Cerebellar cortex (tissue), 1 donor: ENCODE measurements around the gene PI4K2A.
"Not testable (repeated sequence)": the region's sequence is repeated elsewhere in the genome, so short reads cannot be mapped to it uniquely, and the experiment has no call there.

Experiments
- DNase-seq: peaks from one replicate; pipeline ENCODE4 v3.0.0-alpha.2; 2015; ENCODE audit warnings: low spot score

PI4K2A gene

DNA sequence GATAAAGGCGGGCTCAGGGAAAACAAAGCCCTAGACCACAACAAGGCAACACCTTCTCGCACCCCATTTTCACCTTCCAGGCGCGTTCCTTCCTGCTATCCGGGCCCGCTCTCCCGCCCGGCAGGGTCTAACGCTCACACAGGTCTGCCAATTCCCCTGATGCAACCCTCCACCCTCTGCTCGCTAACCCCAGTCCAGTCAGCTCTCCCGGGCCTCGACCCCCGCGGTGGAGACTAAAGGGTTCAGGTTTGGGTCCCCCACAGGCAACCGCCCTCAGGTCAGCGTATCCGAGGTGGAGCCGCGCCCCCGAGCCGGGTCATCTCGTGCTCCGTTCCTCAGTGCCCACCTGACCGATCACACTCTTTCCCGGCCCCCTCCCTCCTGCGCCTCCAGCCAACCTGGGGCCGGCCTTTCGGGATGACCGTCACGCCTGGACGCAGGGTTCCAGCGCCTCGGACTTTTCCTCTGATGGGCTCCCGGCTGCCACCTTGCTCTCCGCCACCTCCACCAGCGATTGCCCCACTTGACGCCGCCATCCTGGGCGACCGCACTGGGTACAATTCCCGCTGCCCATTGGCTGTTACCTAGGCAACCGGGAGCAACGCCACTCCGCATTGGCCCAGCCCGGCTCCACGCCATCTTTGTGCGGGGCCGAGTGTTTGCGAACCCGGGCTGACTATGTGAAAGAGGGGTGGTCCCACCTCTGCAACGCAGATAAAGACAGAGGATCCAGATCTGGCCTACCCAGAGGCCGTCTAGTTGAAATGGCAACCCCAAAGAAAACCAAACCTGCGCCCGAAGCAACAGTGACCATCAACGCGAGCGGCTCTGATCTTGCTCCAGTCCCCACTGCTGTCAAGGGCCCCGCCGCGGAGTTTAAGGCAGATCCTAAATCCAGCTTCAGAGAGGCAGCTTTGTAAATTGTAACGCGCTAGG lies 7.3 kb upstream of the PI4K2A start, which contains the start of gene MORN4:
TSS of gene MORN4 (minus strand) at position 552 of the 936 bp plus-strand sequence. CDS start 13,847 bp downstream, outside the sequence.
- peak; percentile 95 for DNase-seq

DNA sequence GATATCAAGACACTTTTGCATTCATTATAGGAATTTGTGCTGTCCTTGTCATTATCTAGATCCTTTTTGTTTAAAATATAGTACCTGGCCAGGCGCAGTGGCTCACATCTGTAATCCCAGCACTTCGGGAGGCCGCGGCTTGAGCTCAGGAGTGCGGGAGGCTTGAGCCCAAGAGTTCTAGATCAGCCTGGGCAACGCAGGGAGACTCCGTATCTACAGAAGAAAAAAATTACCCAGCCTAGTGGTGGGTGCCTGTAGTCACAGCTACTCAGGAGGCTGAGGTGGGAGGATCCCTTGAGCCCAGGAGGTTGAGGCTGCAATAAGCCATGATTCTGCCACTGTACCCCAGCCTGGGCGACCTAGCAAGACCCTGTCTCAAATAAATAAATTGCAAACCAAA lies 6.5 kb upstream of the PI4K2A start:
- no peak for DNase-seq

DNA sequence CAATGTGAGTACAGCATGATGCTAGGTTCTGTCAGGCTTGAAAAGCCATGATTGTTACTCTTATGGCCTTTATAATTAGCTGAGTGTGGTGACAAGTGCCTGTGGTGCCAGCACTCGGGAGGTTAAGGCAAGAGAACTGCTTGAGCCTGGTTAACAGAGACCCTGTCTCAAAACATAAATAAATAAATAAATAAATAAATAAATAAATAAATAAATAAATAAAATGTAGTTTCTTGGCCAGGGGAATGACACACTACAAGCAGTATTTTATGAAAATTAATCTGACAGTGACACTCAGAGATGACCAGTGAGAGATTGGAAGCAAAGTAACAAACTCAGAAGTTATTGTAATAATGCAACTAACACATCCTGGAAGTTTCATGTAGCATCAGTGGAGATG lies 4.9 kb upstream of the PI4K2A start:
- DNase-seq: no peak

DNA sequence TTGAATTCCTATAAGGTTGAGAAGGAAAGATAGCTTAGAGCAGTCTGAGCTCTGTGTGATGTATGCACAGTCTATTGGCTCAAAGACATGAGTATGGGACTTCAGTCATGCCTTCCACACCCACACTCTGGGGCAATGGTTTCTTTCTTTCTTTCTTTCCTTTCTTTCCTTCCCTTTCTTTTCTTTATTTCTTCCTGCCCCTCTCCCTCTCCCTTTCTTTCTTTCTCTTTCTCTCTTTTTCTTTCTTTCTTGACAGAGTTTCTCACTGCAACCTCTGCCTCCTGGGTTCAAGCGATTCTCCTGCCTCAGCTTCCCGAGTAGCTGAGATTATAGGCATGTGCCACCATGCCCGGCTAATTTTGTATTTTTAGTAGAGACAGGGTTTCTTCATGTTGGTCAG lies 1.4 kb upstream of the PI4K2A start:
- peak; percentile 15 for DNase-seq

DNA sequence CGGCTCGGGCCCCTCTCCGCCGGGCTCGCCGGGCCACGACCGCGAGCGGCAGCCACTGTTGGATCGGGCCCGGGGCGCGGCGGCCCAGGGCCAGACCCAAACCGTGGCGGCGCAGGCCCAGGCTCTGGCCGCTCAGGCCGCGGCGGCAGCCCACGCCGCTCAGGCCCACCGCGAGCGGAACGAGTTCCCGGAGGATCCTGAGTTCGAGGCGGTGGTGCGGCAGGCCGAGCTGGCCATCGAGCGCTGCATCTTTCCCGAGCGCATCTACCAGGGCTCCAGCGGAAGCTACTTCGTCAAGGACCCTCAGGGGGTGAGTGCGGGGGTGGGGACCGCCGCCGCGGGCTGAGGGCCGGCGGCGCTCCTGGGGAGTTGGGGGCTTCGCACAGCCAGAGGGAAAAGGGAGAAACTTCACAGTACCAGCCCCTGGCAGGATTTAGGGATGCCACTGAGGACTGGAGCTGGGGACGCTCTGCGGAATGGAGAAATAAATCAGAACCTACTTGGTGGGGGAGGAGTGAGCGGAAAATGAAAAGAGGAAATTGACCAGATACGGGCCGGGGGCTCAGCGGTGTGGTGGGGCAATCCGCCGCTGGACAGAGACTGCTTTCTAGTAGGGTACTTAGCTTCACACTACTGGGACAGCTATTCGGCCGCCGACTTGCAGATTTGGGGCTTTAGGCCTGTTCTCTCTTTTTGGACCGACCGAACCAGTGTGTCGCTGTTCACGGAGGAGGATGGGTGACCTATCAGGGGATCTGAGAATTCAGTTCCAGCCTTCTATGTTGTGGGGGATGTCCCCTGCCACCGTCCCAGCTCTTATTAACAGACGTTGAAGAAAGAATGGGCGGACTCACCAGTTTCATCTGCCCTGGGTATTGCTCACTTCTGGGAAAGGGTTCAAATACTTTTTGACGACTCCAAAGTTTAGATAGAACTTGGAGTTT lies 669 bp downstream of the PI4K2A start:
- no peak for DNase-seq

DNA sequence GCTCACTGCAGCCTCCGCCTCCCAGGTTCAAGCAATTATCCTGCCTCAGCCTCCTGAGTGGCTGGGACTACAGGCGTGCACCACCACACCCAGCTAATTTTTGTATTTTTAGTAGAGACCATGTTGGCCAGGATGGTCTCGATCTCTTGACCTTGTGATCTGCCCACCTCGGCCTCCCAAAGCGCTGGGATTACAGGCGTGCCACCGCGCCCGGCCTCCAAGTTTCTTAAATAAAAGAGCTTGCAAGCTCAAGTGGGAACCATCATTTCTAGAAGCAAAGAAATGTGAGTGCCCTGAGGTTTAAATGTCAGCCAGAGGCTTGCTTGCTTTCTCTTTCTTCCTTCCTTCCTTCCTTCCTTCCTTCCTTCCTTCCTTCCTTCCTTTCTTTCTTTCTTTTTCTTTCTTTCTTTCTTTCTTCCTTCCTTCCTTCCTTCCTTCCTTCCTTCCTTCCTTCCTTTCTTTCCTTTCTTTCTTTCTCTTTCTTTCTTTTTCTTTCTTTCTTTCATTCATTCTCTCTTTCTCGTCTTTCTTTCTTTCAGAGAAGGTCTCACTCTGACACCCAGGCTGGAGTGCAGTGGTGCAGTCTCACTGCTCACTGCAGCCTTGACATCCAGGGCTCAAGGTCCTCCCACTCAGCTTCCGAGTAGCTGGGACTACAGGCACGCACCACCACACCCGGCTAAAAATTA lies 2.1 kb downstream of the PI4K2A start:
- not testable (repeated sequence) for DNase-seq

DNA sequence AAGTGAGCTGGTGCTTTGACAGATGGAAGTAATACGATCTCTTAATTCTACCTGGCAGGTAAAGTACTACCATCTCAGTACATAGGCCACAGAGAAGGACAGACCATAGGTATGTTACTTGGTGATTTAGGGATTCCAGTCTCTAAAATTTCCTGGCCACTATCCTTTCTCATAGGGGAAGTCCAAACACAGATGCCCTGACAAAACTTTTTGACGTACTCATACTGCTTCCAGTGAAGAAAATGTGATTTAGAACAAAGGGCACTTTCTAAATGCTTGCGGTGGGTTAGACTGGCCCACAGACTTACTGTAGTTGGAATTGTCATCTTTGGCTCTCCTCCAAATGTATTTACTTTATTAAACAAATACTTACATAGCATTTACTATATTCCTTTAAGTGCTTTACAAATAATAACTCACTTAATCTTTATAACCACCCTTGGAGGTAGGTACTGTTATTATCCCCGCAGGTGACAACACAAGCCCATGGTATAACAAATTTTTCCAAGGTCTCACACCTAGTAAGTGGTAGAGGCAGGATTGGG lies 3.0 kb downstream of the PI4K2A start:
- no peak for DNase-seq

DNA sequence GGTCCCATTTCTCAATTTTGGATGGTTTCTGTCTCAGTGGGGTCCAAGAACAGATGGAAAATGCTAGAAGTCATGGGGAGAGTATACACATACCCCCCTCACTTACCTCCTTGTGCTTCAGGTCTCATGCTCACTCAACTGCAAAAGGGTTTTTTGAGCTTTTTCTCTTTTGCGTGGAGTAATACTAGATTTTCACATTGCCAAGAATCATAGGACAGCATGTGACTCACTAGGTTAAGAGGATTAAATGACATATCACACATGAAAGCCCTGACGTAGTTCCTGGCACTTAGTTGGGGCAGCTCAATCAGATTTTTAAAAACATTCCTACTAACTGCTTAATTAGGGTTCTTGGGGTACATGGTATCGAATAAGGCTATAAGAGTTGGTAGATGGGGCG lies 4.5 kb downstream of the PI4K2A start:
- no peak for DNase-seq

DNA sequence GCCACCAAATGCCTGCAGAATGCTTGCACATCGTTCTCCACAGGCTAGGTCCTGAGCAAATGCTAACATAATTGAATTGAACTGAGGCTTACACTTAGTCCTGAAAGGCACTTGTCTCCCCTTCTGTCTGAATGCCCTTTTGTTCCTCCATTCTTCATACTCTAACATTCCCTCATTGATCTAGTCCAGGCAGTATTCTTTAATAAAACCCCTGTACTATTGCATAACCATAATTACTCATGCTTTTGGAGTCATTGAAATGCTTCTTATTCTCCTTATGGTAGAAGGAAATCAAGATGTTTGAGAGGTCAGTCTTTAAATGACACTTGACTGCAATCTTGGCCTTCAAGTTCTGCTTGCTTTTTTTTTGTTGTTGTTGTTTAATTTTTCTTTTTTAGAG lies 7.1 kb downstream of the PI4K2A start:
- no peak for DNase-seq

DNA sequence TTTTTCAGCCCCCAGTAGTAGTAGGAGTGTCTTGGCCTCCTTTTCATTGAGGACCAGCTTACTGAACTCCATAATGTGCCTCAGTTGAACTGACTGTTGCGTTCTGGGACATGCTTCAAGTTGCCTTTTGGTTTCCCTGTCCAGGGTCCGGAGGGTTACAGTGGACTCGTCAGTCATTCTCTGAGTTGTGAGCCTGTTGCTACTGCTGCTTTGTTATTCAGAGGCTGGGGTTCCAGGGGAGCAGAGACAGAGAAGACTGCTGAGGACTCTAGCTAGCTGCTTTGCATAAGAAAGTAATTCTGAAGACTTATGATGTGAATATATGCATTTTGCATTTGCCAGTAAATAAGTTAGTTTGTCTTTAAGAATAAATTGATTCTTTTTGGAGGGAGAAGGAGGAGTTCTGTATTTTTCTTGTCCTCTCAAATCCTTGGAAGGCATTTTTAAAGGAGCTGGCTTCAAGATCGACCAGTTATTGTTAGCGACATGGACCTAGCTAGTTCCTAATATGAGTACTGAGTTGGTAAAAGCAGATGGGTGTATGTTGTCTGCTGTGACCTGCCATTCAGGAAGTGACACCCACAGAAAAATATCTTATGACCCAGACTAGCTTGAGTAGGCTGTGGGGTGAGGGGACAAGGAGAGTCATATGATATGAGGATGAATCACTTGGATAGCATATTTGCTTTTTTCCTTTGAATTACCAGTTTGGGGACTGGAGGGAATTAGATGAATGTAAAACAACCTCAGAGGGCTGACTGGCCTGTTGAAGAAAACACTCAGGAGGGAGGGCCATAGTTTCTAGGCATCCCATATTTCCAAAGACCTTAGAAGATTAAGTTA lies 8.3 kb downstream of the PI4K2A start:
- no peak for DNase-seq

DNA sequence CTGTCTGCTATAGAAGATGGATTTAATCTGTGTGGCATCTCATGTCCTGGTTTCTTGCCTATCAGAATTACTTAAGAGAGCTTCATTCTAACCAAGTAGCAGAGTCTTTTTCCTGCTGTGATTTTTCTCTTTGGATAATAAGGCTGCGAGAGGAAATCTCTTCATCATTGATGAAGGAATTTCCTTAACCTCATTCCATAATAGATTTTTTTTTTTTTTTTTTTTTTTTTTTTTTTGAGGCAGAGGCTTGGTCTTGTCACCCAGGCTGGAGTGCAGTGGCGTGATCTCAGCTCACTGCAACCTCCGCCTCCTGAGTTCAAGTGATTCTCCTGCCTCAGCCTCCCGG lies 8.9 kb downstream of the PI4K2A start:
- not testable (repeated sequence) for DNase-seq

DNA sequence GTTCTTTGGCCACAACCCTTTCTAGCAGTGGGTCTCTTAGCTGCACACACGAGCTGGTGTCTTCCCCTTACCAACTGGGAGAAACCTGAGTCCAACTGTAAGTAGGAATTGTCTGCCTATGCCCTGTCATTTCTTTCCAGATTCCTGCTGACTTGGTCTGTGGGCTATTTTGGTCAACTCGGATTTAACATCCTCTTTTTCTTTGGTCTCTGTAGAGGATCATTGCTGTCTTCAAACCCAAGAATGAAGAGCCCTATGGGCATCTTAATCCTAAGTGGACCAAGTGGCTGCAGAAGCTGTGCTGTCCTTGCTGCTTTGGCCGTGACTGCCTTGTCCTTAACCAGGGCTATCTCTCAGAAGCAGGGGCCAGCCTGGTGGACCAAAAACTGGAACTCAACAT lies 10.3 kb downstream of the PI4K2A start:
- DNase-seq: no peak

DNA sequence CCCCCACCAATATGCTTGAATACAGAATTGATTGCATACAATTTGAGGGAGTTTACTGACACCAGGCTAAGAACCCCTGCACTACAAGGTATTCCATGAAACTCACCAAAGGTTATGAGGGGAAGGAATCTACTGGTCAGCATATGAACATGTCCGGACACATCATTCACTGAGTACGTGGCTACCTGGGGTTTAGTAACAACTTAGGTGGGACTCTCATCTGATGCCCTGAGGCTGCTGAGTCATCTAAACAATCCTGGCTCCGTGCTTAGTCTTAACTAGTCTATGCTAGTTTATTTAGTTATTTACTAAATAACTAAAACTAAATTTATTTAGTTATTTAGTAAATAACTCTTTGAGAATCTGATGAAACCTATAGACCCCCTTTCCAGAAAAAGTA lies 11.3 kb downstream of the PI4K2A start:
- no peak for DNase-seq

DNA sequence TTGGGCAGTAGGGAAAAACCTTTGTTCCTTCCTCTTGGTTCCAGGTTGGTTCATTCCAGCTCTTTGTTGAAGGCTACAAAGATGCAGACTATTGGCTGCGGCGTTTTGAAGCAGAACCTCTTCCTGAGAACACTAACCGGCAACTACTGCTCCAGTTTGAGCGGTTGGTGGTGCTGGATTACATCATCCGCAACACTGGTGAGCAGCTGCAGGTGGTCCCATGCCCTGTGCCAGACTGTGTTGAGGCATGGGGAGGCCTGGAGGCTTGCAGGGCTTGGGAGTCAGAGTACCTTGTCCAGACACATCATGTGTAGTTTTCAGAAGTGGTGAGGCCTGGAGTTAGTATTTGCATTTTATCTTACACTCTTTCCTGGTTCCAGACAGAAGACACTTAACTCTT lies 16.3 kb downstream of the PI4K2A start:
- DNase-seq: no peak

DNA sequence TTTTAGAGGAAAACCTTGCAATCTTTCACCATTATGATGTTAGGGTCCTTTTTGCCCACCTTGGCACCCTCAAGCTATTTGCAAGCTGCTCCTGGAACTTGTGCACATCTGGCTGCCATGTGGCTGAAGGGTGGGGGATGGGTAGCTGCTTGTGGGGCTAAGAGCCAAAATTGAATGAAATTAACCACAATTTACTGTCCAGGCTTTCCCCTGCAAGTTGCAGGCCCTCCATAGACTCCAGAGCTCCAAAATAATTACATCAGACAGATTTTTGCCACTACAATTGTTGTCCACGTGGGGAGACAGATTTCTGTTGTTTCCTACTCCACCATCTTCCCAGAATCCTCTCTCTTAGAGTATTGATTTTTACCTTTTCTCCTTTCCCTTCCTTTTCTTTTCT lies 19.1 kb downstream of the PI4K2A start:
- no peak for DNase-seq

DNA sequence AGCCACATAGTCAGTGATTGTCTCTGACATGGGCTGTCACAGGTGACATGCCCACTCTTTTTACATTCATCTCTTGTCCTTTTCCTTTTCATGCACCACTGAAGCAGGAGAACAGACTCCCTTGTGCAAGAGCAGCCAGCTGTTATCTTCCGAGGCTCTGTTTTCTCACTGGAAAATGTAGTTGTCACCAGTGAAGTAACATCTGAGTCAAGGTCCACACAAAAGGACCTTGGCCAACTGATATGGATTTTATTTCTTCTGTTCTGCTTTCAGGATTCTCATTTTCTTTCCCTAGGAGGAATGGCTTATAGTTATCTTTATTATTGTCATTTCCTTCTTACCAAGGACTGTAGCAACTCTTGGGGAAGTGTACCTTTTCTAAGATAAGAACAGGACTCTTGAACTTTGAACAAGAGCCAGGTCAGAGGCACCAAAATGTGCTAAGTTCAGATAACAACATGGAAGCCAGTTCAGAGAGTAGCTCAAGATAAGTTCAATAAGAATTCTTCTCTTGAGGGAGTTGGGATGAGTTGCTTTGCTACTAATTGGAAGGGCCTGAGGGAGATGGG lies 23.9 kb downstream of the PI4K2A start:
- no peak for DNase-seq

DNA sequence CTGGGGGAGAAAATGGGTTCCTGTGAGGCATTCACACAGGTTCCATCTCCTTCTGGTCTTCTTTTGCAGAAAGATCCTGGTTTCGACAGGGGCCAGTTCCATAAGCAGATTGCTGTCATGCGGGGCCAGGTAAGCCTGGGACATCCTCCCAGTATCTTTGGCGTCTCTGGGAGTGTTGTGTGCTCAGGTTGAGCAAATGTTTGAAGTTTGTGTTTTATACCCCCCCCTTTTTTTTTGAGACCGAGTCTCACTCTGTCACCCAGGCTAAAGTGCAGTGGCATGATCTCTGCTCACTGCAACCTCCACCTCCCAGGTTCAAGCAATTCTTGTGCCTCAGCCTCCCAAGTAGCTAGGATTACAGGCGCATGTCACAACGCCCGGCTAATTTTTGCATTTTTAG lies 26.5 kb downstream of the PI4K2A start:
- DNase-seq: no peak

DNA sequence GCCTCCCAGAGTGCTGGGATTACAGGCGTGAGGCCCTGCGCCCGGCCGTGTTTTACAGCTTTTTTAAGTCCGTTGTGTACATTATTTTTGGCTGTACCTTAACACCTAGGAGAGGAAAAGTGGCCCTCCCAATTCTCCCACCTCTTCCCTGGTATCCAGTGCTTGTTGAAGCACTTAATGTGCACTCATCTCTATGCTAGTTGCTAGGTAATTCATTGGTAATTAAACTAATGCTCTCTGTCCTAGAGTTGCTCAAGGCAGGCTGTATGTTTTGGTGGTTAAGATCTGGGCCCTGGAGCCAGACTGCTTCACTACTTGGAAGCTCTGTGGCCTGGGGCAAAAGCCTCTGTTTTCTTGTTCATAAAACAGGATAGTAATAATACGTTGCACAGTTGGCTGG lies 27.0 kb downstream of the PI4K2A start:
- no peak for DNase-seq

DNA sequence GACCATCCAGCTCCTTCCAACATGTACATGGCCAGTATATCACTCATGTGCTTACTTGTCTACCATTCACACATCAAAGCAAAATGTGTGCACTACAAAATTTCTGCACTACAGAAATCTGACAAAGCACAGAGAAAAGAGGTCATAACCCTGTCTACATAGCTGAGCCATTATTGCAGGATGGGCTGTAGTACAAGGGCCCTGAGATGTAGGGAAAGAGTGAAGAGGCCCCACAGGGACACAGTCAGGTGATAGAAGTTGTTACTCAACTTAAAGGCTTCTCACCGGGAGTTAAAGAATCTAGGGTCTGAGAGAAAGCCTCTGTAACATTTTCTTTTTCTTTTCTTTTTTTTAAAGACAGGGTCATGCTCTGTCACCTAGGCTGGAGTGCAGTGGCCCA lies 29.1 kb downstream of the PI4K2A start:
- DNase-seq: no peak

DNA sequence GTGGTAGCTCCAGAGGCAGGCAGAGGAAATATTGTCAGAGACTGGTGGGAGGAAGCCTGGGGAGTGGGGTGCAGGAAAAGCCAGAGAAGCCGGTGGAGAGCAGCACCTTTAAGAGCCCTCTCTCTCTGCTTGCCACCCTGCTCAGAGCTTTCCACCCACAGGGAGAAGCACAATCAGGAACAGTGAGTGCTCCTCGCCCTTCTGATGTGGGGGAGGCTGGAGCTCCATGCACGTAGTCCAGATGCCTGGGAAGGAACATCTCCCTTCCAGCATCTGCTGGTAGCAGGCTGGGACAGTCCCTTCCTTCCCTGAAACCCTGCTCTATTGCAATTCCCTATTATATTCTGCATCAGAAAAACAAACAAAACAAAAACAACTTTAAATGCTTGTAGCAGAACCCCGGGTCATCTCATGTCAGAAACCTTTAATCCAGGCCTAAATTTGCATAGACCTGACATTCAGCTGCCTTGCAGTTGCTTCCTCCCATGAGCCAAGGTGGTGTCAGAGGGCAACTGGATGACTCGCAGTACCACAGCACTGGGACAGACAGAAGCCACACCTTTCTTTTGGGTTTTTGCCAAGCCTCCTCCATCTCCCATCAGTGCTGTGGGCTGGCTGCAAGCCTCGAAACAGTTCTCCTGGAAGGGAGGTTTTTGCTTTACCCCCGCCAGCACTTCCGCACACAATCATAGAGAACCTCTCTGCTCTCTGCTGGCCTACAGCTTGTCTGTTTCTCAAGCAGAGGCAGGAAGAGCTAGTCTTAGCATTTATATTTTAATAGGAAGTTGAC lies 33.5 kb downstream of the PI4K2A start:
- no peak for DNase-seq
